CD4-positive, alpha-beta T cell treated with Interleukin-17A for 1 hour (primary cell): Measurements from ENCODE around the gene ICA1.

Experiments
- DNase-seq: peaks from one replicate; pipeline ENCODE4 v3.0.0-alpha.2; 2020

The ICA1 gene

GRCh38 chr7:8089036-8089780 lies 172.8 kb downstream of the ICA1 start:
- no peak for DNase-seq

GRCh38 chr7:8086239-8086638 lies 175.7 kb downstream of the ICA1 start:
- DNase-seq: no peak

- DNase-seq: no peak
These were observed 176.5 kb downstream of the ICA1 start for GRCh38 chr7:8085420-8085819.

DNA sequence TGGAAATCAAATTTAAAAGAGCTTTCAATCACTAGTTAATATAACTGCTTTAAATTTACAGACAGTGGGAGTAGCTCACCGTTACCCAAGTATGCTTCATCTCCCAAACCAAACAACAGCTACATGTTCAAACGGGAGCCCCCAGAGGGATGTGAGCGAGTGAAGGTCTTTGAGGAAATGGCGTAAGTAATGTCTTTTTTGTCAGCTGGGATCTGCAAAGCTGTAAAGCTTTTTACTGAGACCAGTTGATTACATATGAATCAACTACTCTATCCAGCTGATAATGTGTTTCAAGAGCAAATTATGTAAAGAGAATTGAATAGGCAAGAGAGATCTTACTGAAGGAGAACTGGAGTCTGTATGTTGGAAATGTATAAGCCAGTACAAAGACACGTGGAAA lies 177.1 kb downstream of the ICA1 start:
- no peak for DNase-seq

DNA sequence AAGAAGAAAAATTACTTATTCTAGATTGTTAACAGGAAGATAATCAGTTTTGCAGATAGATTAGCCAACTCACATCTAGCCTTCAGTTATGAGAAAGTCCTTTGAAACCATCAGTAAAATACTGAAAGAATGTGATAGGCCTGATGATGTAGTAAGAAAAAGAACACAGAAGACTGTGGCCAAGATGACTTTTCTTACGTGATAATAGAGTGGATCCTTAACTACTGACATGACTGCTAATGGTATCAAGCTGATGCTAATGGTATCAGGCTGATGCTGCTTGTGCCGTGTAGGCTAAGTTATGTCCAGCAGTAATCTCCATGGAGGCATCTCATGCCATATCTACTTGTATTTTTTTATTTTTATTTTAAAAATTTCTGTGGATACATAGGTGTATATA lies 179.2 kb downstream of the ICA1 start:
- no peak for DNase-seq

DNA sequence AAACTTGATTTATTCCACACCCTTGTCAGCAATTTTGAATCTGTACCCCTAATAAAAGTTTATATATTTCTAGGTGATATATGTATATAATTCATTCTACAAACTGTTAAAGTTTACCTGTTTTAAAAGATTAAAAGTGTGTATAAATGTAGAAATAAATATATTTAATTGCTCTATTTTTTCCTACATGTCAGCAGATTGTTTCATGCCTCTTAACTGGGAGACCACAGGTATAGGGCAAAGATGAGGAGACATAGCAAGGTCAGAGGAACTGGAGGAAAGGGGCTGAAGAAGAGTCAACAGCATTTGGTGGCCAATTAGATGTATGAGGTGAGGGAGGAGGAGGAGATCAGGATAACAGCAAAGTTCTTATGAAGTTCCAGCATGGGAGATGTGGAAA lies 183.5 kb downstream of the ICA1 start:
- DNase-seq: no peak

GRCh38 chr7:8070451-8071180 lies 191.4 kb downstream of the ICA1 start:
- DNase-seq: no peak

DNA sequence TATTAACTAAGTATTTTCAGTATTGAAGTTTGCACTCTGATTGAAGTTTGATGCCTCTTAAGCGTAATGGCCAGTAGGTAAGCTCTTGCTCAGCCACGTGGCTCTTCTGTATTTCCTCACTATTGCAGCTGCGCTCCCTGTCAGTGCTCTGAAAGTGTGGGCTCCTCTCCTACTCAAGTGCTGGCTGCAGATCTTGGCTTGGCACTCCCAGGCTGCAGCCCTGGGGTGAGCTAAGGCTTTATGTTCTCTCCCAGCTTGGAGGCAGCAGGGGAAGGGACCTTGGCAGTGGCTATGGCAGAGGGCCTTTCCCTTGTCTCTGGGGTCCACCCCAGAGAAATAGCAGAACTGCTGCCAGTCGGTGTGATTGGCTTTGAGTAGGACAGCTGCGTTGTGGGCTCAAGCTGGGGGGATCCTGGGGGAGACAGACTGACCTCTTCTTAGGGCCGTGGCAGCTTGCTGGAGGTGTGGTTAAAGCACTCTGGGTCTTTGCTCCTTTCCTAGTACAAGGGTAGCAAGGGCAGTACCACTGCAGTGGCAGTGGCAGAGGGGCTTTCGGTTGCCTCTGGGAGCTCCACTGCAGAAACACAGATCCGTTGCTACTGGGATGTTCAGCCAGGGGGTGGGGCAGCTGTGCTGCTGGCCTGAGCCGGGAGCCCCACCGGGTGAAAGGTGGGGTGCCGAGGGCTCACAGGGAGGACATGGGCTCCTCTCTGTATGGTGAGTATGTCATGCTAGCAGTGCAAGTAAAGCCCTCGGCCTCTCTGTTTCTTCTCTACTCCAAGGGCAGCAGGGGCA lies 192.9 kb downstream of the ICA1 start:
- DNase-seq: no peak

DNA sequence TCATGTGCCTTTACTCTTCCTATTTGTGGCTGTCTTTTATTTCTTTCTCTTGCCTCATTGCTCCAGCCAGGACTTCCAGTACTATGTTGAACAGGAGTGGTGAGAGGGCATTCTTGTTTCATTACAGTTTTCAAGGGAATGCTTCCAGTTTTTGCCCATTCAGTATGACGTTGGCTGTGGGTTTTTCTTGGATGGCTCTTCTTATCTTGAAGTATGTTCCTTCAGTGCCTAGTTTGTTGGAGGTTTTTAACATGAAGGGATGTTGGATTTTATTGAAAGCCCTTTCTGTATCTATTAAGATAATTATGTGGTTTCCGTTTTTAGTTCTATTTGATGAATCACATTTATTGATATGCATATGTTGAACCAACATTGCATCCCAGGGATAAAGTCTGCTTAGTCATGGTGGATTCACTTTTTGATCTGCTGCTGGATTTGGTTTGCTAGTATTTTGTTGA lies 196.6 kb downstream of the ICA1 start:
- no peak for DNase-seq

GRCh38 chr7:8064828-8065227 lies 197.1 kb downstream of the ICA1 start:
- DNase-seq: no peak

GRCh38 chr7:8063706-8064297 lies 198.2 kb downstream of the ICA1 start:
- DNase-seq: no peak

DNA sequence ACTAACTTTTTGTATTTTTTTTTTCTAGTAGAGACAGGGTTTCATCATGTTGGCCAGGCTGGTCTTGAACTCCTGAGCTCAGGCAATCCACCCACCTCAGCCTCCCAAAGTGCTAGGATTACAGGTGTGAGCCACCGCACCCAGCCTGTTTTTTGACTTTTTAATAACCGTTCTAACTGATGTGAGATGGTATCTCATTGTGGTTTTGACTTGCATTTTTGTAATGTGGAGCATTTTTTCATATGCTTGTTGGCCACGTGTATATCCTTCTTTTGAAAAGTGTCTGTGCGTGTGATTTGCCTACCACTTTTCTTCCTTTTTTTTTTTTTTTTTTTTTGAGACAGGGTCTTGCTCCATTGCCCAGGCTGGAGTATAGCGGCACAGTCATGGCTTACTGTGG lies 198.7 kb downstream of the ICA1 start:
- DNase-seq: peak; percentile 25
